Measurements from ENCODE around the gene CRCP.
A peak's percentile ranks its signal among the peaks of the same experiment; 100 is the strongest.
"Not testable (repeated sequence)": the region's sequence is repeated elsewhere in the genome, so short reads cannot be mapped to it uniquely, and the experiment has no call there.

Gene CRCP

DNA sequence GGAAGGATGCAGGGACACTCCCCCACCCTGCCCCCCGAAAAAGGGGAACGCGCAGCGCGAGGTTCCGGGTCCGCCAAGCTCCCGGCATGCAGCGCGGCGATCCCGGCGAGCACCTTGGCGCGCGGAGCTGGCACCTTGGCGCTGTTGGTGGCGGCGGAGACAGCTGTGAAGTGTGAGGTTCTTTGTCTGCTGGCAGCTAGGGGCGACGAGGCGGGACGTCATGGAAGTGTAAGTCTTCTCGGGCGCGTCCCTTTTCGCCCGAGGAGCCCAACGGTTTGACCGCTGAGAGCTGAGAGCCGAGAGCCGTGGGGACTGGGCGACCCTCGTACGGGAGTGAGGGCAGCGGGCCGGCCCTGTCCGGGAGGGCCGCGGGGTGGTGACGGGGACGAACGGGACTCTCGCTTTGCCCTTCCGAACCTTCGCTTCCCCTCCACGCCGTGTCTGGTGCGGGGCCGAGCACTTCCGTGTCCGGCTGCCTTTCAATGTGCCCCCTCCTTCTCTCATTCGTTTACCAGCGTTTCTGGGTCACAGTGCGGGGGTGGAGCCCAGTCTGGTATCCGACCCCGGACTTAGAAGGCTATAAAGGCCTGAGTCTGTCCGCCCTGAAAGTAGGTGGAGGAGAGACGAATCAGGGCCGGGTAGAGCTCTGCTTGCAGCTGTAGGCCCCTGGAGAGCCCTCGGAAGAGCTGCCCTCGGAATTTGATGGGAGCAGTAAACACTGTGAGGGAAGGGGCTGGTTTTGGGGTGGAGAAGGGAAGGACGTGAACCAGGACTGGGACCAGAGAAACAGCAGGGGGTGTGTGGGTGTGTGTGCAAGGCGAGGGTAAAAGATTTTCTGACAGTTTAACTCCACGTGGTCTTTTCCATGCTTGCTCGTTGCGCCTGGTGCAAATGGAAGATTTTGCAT lies at the start of gene CRCP:
Gene CRCP (plus strand): TSS at position 105 of the 907 bp plus-strand sequence. CDS start 116 bp downstream, at position 221.
- DNase-seq (ENCODE audit: low read depth, low spot score): peak; percentile 70

DNA sequence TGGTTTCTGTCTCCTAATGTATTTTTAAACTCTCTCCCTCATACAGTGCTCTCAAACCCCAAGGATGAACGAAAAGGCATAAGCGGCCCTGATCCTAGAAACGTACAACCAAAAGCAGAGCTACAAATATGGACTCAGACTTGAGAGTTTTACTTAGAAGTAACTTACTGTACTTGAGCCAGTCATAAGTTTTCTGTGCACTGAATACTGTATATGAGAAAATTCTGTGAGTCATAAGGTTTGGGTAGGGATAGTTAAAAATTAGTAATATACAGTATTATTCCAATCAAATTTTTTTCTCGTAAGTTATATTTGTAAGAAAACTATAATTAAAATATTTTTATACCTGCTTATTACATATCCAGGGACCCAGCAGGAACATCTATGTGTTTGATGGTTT lies 44.9 kb upstream of the CRCP start:
- no peak for DNase-seq (ENCODE audit: low read depth, low spot score)

DNA sequence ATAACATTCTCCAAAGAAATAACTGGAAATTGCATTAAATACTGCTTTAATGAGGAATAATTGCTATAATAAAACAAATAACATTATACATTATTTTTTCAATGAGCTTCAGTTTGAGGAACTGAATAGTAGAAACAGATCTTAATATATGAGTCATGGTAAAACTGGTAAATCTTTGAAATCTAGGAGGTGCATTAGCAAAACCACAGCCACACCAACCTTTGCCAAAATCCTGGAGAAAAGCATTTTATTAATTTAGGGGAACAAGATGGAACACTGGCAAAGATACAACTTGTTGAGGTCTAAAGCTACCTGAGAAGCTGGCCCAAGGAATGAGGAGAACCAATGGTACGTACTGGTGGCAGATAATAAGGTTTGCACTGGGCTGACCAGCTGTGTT lies 44.4 kb upstream of the CRCP start:
- DNase-seq (ENCODE audit: low read depth, low spot score): no peak

DNA sequence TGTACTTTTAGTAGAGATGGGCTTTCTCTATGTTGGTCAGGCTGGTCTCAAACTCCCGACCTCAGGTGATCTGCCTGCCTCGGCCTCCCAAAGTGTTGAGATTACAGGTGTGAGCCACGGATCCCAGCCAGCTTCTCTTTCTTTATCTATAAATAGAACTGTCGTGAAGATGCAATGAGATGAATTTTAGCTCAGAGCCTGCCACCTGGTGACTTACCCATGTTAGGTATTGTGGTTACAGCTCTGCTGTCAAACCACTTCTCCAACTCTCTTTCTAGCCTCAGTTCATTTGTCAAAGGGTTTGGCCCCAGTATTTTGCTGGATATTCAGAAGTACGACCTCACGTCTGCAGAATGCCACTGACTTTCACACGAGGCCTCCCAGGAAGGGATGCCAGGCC lies 42.4 kb upstream of the CRCP start:
- not testable (repeated sequence) for DNase-seq (ENCODE audit: low read depth, low spot score)

DNA sequence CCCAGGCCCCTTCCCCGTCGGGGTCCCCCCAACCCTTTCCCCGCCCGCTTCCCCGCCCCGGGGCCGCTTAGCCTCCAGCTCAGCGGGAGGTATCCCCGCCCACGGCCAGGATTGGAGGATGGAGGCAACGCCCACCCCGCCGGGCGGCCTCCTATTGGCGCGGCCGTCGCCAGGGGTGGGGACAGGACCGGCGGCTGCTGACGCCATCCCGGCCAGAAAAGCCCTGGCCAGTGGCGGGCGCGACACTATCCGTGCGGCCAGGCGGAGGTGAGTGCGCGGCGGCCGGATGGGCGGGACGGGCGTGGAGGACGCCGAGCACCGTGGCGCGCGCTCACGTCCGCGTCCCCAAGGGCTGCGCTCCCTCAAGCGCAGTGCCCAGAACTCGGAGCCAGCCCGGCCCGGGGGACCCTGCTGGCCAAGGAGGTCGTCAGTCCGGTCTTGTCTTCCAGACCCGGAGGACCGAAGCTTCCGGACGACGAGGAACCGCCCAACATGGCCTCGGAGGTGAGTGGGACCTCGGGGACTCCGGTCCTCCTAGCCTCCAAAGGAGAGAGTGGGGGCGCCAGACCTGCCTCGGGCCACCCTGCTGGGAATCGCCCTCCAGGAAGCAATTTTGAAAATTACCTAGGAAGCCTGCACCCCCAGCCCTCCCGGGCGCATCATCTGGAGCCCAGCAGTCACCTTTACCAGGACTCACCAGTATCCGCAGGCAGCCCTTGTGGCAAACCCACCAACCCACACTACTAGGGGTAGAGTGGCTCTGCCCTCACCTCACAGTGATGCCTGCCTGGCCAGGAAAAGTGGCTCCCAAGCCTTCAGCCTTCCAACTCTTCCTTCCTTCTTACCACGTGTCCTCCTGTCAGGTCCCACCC lies 38.8 kb upstream of the CRCP start, which contains the start of gene ASL:
Gene ASL (plus strand): TSS at position 230 of the 872 bp plus-strand sequence. CDS start 263 bp downstream, at position 493.
- peak; percentile 76 for DNase-seq (ENCODE audit: low read depth, low spot score)

DNA sequence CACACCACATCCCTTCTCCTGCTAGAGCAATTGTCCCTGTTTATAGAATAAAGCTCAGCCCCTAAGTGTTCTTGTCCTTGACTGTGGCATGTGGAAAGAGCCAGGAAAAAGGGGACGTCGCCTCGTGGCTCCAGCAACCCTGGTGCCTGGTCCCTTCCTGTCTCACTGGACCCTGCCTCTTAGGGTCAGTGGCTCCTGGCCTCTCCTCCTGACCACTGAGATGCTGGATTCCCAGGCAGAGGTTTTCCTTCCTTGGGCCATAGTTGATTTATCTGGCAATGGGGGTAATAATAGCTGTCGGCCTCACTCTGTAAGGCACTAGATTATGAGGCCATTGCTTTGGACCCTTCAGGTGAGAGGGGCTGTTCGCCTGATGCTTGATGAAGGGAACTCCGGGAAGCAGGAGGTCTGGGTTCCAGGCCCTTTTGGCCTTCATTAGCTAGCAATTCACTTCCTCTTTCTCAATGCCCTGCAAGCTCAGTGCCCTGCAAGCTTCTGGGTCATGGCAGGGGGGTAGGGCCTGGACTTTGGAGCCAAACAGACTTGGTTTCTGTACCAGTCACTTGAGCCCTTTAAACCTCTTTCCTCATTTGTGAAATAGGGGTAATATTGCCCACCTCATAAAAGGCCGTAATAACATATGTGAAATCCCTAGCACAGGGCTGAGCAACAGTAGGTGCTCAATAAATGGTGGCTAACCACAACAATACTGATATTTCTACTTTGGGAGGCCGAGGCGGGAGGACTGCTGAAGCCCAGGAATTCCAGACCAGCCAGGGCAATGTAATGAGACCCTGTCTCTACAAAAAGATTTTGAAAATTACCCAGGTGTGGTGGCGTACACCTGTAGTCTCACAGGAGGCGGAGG lies 38.0 kb upstream of the CRCP start:
- no peak for DNase-seq (ENCODE audit: low read depth, low spot score)

DNA sequence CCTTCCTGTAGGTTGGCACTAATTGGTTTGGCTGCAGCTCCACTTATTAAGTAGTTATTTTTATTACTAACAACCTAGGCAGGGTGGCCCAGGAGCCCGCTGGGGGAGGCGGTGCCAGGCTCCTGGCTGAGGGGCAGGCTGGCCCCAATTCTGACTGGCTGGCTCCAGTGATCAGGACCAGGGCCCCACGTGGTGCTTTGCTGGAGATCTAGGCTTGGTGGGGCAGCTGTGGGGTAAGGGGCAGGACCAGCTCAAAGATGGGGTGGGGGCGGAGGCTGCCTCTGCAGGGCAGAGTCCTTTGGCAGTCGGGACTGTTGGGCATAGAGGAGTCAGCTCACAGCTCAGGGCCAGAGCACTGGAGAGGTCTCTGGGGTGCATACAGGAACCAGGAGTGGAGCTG lies 36.6 kb upstream of the CRCP start:
- no peak for DNase-seq (ENCODE audit: low read depth, low spot score)

DNA sequence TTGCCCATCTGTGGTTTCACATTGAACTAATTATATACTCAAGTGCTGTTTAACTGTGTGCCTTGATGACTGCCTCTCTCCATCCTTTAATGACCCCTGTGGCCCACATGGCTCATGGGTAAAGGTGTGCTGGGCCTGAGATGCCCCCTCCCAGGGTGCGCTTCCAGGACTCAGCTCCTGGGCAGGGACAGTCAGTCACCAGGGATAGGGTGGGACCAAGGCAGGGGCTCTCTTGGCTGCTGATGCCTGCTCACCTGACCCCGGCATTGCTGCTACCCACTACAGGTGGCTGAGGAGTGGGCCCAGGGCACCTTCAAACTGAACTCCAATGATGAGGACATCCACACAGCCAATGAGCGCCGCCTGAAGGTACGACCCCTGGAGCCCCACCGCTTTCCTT lies 32.6 kb upstream of the CRCP start:
- no peak for DNase-seq (ENCODE audit: low read depth, low spot score)

DNA sequence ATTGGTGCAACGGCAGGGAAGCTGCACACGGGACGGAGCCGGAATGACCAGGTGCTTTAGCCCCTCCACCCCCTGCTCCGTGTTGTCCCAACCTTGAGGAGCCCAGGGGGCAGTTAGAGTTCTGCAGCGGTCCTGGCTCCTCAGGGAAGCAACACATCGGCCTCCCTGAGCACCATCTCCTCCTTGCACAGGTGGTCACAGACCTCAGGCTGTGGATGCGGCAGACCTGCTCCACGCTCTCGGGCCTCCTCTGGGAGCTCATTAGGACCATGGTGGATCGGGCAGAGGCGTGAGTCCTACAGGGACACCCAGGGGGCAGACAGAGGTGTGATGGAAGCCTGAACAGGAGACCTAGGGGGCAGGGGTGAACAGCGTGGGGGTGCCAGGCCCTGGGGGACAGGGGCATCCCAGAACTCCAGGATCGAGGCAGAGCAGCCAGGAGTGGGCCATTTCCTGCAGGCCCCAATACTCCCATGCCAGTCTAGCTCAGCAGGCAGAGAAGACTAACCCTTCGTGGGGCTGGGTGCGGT lies 31.7 kb upstream of the CRCP start:
- DNase-seq (ENCODE audit: low read depth, low spot score): no peak

DNA sequence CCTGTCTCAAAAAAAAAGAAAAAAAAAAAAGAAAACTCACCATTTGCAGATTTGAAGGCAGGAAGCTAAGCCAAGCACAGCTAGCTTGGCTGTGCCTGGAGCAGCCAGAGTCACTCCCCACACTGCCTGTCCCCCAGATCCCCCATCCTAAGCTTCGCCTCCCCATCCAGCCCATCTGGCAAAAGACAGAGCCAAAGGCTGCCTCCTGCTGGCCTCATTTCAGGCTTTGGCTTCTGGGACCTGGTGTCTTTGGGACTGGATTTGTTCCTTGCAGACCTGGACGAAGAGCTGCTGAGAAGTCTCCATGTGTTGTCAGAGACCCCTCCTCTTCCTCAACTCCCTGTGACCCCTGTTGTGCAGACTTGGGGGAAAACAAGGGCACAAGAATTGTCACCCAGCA lies 31.0 kb upstream of the CRCP start:
- DNase-seq (ENCODE audit: low read depth, low spot score): no peak

DNA sequence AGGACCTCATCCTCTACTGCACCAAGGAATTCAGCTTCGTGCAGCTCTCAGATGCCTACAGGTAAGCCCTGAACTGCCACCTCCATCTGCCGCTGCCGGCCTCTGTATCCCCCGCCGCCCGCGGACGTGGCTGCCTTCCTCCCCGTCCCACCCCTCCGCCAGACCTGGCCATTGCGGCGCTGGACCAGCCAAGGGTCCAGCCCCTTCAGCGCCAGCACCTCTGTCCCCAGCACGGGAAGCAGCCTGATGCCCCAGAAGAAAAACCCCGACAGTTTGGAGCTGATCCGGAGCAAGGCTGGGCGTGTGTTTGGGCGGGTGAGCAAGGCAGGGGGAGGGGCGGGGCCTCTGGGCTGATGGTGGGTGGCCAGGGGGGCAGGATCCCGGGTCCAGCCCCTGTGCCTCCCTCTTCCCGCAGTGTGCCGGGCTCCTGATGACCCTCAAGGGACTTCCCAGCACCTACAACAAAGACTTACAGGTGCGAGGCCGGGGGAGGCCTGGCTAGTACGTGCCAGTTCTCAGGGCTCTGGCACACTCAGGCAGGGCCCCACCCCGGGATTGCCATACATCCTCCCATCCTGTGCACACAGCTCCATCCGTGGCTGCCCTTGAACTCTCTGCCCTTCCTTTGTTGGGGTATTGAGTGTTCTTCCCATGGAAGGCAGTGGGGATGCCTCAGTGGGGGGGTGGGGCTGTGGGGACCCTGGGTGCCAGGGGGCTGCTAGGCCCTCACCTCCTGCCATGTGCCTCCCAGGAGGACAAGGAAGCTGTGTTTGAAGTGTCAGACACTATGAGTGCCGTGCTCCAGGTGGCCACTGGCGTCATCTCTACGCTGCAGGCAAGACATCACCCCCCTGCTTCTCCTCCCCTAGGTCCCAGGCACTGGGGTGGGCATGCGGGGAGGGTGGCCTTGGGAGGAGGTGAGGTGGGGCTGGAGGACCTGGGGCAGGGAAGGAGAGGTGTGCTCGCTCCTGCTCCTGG lies 25.5 kb upstream of the CRCP start:
- no peak for DNase-seq (ENCODE audit: low read depth, low spot score)

DNA sequence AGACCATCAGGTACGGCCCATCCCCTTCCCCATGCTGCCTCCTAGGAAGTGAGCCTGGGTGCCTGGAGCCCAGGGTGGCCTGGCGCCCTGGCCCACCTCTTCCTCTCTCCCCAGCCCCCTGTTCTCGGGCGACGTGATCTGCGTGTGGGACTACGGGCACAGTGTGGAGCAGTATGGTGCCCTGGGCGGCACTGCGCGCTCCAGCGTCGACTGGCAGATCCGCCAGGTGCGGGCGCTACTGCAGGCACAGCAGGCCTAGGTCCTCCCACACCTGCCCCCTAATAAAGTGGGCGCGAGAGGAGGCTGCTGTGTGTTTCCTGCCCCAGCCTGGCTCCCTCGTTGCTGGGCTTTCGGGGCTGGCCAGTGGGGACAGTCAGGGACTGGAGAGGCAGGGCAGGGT lies 22.0 kb upstream of the CRCP start:
- DNase-seq (ENCODE audit: low read depth, low spot score): no peak

DNA sequence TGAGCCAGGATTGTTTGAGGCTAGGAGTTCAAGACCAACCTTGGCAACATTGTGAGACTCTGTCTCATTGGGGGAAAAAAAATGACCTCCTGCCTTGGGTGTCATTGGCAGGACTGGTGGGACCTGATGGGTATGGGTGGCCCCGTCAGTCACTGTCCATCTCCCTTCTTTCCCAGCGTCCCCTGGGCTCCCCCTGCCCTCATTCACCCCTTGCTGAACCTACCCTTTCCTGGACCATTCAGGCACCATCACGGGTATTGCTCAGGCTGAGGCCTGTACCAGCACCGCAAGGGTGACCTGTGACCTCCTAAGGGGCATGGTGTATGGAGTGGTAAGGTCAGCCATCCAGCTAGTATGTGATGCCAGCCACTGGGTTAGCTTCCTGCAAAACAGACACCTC lies 19.6 kb upstream of the CRCP start:
- no peak for DNase-seq (ENCODE audit: low read depth, low spot score)

DNA sequence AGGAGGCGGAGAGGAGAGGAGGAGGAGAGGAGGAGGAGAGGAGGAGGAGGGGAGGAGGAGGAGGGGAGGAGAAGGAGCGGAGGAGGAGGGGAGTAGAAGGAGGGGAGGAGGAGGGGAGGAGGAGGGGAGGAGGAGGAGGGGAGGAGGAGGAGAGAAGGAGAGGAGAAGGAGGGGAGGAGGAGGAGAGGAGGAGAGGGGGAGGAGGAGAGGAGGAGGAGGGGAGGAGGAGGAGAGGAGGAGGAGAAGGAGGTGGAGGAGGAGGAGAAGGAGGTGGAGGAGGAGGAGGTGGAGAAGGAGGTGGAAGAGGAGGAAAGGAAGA lies 15.5 kb upstream of the CRCP start:
- DNase-seq (ENCODE audit: low read depth, low spot score): no peak

DNA sequence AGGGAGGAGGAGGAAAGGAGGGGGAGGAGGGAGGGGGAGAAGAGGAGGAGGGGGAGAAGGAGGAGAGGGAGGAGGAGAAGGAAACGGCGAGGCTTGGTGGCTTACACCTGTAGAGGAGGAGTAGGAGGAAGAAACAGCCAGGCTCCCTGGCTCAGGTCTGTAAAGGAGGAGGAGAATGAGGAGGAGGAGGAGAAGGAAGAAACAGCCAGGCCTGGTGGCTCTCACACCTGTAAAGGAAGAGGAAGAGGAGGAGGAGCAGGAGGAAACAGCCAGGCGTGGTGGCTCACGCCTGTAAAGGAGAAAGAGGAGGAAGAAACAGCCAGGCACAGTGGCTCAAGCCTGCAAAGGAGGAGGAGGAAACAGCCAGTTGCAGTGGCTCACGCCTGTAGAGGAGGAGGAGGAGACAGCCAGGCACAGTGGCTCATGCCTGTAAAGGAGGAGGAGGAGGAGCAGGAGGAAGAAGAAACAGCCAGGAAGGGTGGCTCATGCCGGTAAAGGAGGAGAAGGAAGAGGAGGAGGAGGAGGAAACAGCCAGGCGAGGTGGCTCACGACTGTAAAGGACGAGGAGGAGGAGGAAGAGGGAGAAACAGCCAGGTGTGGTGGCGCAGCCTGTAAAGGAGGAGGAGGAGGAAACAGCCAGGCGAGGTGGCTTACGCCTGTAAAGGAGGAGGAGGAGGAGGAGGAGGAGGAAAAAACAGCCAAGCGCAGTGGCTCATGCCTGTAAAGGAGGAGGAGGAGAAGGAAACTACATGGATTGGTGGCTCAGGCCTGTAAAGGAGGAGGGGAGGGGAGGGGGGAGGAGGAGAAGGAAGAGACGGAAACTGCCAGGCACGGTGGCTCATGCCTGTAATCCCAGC lies 14.9 kb upstream of the CRCP start:
- no peak for DNase-seq (ENCODE audit: low read depth, low spot score)

DNA sequence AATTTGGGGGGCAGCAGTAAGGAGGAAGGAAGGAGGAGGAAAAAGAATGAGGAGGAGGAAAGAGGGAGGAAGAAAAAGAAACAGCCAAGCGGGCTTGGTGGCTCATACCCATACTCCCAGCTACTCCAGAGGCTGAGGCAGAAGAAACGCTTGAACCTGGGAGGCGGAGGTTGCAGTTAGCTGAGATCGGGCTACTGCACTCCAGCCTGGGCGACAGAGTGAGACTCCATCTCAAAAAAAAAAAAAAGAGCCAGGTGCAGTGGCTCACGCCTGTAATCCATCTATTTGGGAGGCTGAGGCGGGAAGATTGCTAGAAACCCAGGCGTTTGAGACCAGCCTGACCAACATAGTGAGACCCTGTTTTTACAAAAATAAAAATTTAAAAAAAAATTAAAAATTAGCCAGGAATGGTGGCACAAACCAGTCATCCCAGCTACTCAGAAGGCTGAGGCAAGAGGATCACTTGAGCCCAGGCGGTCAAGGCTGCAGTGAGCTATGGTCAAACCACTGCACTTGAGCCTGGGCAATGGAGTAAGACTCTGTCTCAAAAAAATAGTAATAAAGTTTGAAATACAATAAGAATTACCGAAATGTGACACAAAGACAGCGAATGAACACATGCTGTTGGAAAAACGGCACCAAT lies 14.1 kb upstream of the CRCP start:
- DNase-seq (ENCODE audit: low read depth, low spot score): no peak

DNA sequence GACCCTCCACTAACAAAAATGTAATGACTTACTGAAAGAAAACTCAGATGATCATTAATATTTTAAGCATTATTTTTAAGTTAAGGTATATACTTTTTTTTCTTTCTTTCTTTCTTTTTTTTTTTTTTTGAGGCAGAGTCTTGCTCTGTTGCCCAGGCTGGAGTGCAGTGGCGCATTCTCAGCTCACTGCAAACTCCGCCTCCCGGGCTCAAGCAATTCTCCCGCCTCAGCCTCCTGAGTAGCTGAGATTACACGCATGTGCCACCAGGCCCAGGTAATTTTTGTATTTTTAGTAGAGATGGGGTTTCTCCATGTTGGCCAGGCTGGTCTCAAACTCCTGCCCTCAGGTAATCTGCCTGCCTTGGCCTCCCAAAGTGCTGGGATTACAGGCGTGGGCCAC lies 12.5 kb upstream of the CRCP start:
- DNase-seq (ENCODE audit: low read depth, low spot score): not testable (repeated sequence)

DNA sequence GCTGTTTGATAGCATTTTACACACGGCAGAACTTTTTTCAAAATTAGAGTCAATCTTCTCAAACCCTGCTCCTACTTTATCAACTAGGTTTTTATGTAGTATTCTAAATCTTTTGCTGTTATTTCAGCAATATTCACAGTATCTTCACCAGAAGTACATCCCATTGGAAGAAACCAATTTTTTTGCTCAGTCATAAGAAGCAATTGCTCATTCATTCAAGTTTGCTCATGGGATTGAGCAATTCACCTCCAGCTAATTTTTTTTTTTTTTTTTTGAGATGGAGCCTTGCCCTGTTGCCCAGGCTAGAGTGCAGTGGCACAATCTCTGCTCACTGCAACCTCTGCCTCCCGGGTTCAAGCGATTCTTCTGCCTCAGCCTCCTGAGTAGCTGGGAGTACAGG lies 10.7 kb upstream of the CRCP start:
- not testable (repeated sequence) for DNase-seq (ENCODE audit: low read depth, low spot score)

DNA sequence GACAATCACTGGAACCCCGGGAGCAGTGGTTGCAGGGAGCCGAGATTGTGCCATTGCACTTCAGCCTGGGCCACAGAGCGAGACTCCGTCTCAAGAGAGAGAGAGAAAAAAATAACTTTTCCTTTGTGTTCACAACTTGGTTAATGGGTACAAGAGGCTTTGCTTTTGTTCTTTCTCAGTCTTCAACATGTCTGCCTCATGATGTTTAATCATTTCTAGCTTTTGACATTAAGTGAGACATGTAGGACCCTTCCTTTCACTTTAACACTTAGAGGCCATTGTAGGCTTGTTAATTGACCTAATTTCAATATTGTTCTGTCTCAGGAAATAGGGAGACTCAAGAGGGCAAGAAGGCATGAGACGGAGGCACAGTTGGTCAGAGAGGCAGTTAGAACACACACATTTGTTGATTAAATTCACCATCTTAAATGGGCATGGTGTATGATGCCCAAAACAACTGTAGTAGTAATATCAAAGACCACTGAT lies 9.3 kb upstream of the CRCP start:
- DNase-seq (ENCODE audit: low read depth, low spot score): no peak
